Mesothelial cell of epicardium (in vitro differentiated cells): ENCODE measurements around the gene LAMB2. TPM values are rescaled to one million over a fixed set of nuclear protein-coding genes. Genes with fewer than 3 reads are reported as not detected.

Source experiments
- DNase-seq, 2 experiments: peaks; one replicate each; pipeline ENCODE4 v3.0.0; 2021; ENCODE audit warnings: low spot score in 2 of 2; ENCODE audit not compliant: unreplicated experiment in 2 of 2
- H3K27ac Mint-ChIP-seq: 2 replicates; pipeline ENCODE4 v1.8.0; 2021; ENCODE audit warnings: mixed read lengths
- H3K27me3 Mint-ChIP-seq: 2 replicates; pipeline ENCODE4 v1.8.0; 2021; ENCODE audit warnings: low read depth, mixed read lengths
- H3K36me3 Mint-ChIP-seq: 2 replicates; pipeline ENCODE4 v1.8.0; 2021; ENCODE audit warnings: mixed read lengths
- H3K4me1 Mint-ChIP-seq: 2 replicates; pipeline ENCODE4 v1.8.0; 2021; ENCODE audit warnings: mixed read lengths
- H3K4me3 Mint-ChIP-seq: 2 replicates; pipeline ENCODE4 v1.8.0; 2021; ENCODE audit warnings: mild to moderate bottlenecking, moderate library complexity, mixed read lengths
- H3K9me3 Mint-ChIP-seq: 2 replicates; pipeline ENCODE4 v1.8.0; 2021; ENCODE audit warnings: mixed read lengths
- total RNA-seq: library from RNA; stranded (reverse); gene quantifications from 3 replicates; pipeline ENCODE4 v1.2.1, GENCODE V29; 2021
- TF ChIP-seq, protein P1 (sequence below): fragments of 200-600 bp; sonication (generic); IDR thresholded peaks from one replicate; pipeline ENCODE4 v1.5.0; 2021; ENCODE audit warnings: antibody characterized with exemption; ENCODE audit not compliant: unreplicated experiment

Gene LAMB2
- total RNA-seq, 1 donor from 2014 or later = 359 TPM

DNA sequence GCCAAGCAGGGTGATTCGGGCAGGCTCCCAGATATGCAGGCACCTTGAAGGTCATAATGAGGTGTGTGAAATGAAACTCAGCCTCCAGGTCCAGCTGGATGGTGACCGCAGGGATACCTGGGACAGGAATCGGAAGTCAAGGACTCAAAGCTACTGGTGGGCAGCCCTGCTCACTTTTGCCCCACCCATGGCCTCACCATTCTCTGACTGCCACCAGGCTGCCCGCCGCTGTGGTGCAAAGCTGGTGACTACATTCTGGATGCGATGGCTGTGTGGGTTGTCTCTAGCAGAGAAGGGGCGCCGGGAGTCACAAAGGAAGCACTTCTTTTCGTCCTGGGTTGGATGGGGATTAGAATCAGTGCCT is 795 bp downstream of the LAMB2 start:
- Mint-ChIP-seq H3K27me3 (no peaks in the 10 kb centered on the region), H3K4me1 (peaks cover 14% of the 10 kb centered on the region), H3K27ac (peak overlapping the region; percentile 97), H3K4me3 (peak overlapping the region; percentile 92), H3K9me3 (no peaks in the 10 kb centered on the region), H3K36me3 (peaks cover 16% of the 10 kb centered on the region)
- TF ChIP-seq, protein P1, sequence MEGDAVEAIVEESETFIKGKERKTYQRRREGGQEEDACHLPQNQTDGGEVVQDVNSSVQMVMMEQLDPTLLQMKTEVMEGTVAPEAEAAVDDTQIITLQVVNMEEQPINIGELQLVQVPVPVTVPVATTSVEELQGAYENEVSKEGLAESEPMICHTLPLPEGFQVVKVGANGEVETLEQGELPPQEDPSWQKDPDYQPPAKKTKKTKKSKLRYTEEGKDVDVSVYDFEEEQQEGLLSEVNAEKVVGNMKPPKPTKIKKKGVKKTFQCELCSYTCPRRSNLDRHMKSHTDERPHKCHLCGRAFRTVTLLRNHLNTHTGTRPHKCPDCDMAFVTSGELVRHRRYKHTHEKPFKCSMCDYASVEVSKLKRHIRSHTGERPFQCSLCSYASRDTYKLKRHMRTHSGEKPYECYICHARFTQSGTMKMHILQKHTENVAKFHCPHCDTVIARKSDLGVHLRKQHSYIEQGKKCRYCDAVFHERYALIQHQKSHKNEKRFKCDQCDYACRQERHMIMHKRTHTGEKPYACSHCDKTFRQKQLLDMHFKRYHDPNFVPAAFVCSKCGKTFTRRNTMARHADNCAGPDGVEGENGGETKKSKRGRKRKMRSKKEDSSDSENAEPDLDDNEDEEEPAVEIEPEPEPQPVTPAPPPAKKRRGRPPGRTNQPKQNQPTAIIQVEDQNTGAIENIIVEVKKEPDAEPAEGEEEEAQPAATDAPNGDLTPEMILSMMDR = no peak
- DNase-seq = no peak

DNA sequence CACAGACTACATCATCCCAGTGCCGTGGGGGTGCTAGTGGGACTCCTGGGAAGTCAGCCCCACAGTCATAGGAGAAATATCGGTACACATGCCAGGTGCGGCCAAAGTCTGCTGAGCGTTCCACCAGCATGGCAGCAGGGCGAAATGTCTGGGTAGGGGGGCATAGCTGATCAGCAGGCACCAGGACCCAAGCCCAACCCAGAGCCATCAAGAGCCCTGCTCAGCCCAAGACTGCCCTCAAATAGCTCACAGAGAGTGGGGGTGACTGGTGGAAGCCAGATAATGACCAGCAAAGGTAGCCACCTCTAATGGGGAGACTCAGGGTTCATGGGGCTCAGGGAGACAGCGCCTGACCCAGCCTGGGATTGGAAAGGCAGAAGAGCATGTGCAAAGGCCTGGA is 1.3 kb downstream of the LAMB2 start:
- TF ChIP-seq, protein P1 = no peak
- Mint-ChIP-seq H3K9me3 (no peaks in the 10 kb centered on the region), H3K4me3 (peak overlapping the region; percentile 92), H3K4me1 (peaks cover 14% of the 10 kb centered on the region), H3K27me3 (no peaks in the 10 kb centered on the region), H3K27ac (peak overlapping the region; percentile 97), H3K36me3 (peaks cover 18% of the 10 kb centered on the region)
- DNase-seq = no peak

DNA sequence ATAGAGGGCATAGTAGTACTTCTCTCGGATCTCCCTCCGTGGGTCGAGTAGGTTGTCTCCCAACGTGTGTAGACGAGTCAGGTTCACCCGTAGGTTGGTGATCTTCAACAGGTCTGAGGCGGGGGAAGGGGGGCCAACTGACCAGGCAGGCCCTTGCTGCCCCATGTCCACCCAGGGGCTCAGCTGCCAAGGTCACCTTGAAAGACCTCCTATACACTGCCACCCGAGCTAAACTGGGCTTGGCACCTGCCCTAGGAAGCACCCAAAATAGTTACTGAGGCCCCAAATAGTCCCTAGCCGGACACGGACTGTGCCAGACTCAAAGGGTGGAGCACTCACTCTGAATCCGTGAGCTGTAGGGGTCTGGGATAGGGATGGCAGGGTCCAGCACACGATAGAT is 1.8 kb downstream of the LAMB2 start:
- Mint-ChIP-seq H3K4me1 (peaks cover 14% of the 10 kb centered on the region), H3K9me3 (no peaks in the 10 kb centered on the region), H3K36me3 (peaks cover 19% of the 10 kb centered on the region), H3K27me3 (no peaks in the 10 kb centered on the region), H3K4me3 (peak overlapping the region; percentile 92), H3K27ac (no peak overlapping the region)
- TF ChIP-seq, protein P1 = no peak
- DNase-seq = no peak

DNA sequence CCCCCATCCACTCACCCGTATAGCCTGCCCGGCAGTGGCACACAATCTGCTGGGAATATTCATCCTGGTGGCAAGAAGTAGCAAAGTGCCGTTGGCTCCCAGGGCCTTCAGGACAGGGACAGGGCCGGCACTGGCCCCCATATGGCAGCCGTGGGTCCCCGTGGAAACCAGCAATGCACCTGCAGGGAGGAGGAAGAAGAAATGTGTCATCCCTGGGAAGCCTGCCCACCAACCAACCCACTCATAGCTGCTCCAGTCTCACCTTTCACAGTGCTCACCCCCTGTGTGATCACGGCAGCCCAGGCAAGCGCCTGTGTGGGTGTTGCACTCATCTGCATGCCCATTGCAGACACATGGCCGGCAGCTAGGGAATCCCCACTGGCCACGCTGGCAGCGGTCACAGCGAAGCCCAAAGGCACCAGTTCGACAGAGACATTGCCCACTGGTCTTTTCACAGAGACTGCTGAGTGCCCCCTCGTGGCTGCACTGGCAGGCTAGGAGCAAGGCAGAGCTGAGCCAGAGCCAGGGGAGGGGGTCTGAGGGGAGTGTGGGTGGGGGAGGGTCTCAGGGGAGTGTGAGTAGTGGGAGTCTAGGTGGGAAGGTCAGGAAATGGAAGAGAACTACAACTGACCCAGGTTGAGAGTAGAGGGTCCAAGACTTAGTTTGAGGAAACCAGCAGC is 7.7 kb downstream of the LAMB2 start:
- Mint-ChIP-seq H3K4me3 (no peak overlapping the region), H3K36me3 (peaks cover 23% of the 10 kb centered on the region), H3K27me3 (no peaks in the 10 kb centered on the region), H3K9me3 (no peaks in the 10 kb centered on the region), H3K27ac (no peak overlapping the region), H3K4me1 (no peaks in the 10 kb centered on the region)
- DNase-seq = no peak
- TF ChIP-seq, protein P1 = no peak

DNA sequence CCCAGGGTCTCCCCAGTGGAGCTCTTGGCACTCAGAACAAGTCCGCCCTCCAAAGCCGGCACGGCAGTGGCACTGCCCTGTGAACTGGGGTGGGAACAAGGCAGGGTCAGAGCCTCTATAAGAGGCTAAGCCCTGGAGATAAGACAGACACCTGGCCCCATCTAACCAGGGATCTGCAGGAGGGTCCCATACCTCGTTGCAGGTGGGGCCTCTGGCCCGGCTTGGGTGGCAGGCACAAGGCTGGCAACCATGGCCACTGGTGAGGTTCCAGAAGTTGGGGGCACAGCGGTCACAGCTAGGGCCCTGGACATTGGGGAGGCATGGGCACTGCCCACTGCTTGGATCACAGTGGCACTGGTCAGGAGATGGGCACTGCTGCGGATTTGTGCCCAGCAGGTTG is 8.6 kb downstream of the LAMB2 start:
- TF ChIP-seq, protein P1 = no peak
- H3K27me3 Mint-ChIP-seq = no peaks in the 10 kb centered on the region
- no peak overlapping the region for H3K27ac Mint-ChIP-seq

More for the DNA sequence above, 8.6 kb downstream of the LAMB2 start:
- Mint-ChIP-seq H3K4me3 (no peak overlapping the region), H3K36me3 (peaks cover 18% of the 10 kb centered on the region), H3K4me1 (peaks cover 8% of the 10 kb centered on the region), H3K9me3 (no peaks in the 10 kb centered on the region)
- no peak for DNase-seq
